HS-5 (cell line): ENCODE measurements around the gene PTGDS.
"Not testable (repeated sequence)": the region's sequence is repeated elsewhere in the genome, so short reads cannot be mapped to it uniquely, and the experiment has no call there.

Source experiments
- DNase-seq: peaks from one replicate; pipeline ENCODE4 v3.0.0-alpha.2; 2012; ENCODE audit warnings: low read depth

PTGDS gene

DNA sequence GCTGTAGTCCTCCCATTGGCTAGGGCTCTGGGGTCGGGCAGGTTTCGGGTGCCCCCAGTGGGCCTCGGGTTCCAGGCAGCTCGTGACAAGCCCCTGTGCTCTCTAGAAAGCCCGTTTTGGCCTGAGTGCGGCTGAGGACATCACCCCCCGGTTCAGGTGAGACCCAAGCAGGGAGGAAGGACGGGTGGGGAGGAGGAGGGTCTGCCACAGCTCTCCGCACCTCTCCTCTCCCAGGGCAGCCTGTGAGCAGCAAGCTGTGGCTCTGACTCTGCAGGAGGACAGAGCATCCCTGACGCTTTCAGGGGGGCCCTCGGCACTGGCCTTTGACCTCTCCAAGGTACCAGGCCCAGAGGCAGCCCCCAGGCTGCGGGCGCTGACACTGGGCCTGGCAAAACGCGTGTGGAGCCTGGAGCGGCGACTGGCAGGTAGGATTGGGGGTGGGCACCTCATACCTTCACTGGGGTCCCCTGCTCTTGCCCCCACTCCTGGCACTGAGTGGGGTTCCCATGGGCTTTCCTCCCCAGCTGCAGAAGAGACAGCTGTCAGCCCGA, 15.6 kb downstream of the PTGDS start:
- DNase-seq, result no peak

DNA sequence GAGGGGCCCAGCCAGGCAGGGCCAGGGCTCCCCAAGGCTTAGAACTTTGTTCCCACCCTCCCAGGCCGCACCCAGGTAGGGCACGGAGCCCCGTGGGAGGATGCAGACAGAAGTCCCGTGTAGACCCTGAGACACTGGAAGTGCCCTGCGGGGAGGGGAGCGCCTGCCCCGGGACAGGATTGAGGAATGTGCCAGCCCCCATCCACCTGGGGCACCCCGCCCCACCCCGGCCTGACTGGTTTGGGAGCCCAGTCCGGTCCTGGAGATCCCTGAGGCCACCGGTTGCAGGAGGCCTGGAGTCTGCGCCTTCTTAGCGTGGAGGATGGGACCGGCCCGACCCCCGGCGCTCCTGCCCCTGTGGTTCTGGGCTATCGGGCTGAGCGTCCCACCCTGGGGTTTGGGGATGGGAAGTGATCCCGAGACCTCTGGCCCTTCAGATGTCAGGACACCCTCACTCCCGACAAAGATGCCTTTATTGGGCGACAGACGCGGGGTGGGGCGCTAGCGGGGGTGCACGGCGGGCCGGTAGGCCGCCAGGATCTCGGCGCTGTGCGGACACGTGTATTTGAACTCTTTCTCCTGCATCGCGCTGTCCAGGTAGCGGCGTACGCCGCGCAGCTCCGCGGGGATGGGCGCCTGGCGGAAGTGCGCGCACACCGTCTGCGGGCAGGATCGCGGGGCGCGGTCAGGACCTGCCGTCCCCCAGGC, 17.0 kb downstream of the PTGDS start:
- no peak for DNase-seq

- DNase-seq, result no peak
These were observed 17.6 kb downstream of the PTGDS start for GRCh38 chr9:136994888-136995230.

GRCh38 chr9:136995362-136995761, 18.1 kb downstream of the PTGDS start:
- DNase-seq, result no peak

- no peak for DNase-seq
These were observed 18.5 kb downstream of the PTGDS start for GRCh38 chr9:136995772-136996311.

- no peak for DNase-seq
These were observed 19.3 kb downstream of the PTGDS start, which contains the start of gene CLIC3 for GRCh38 chr9:136996361-136997292. Gene CLIC3 (minus strand): TSS chr9:136996568. CDS start chr9:136996543, 25 bp downstream.

DNA sequence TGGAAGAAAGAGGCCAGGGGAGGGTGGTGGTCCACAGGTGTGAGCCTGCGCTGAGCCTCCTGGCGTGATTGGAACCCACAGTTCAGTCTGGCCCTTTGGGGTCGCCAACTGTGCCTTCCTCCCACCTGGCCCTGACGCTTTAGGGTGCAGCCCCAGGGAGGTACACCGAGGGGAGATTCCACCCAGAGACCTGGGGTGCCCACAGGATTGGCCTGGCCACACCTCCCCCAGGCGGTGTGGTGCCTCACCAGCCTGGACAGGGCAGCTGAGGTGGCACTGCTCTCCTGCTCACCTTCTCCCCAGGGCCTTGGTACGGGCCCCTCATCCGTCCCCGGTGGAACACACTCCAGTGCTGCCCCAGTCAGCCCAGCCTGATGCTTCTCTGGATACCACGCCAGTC, 20.1 kb downstream of the PTGDS start:
- DNase-seq, result no peak

- DNase-seq, result no peak
These were observed 20.5 kb downstream of the PTGDS start for GRCh38 chr9:136997830-136998234.

GRCh38 chr9:137000177-137000930, 23.1 kb downstream of the PTGDS start:
- peak; percentile 25 for DNase-seq

DNA sequence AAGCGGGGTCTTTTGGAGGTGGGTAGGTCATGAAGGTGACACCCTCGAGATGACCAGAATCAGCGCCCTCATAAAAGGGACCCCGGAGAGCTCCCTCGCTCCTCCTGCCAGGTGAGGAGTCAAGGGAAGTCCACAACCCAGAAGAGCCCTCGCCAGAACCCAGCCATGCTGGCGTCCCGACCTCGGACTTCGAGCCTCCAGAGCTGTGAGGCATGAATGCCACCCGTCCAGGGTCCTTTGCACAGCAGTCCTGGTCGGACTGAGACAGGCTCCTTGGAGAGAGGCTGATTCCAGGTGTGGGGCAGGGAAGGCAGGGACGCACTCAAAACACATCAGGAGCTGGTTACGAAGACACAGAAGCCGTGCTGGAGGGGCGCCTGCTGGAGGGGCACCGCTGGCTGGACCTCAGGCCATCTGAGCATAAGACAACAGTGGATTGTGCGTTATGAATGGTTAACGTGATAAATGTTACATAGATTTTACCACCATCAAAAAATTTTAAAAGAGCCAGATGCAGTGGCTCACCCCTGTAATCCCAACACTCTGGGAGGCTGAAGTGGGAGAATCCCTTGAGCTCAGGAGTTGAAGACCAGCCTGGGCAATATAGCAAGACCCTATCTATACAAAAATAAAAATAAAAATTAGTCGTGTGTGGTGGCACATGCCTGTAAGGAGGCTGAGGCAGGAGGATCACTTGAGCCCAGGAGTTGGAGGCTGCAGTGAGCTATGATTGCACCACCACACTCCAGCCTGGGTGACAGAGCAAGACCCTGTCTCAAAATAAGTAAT, 24.7 kb downstream of the PTGDS start:
- no peak for DNase-seq

- DNase-seq, result no peak
These were observed 25.3 kb downstream of the PTGDS start for GRCh38 chr9:137002646-137003041.

DNA sequence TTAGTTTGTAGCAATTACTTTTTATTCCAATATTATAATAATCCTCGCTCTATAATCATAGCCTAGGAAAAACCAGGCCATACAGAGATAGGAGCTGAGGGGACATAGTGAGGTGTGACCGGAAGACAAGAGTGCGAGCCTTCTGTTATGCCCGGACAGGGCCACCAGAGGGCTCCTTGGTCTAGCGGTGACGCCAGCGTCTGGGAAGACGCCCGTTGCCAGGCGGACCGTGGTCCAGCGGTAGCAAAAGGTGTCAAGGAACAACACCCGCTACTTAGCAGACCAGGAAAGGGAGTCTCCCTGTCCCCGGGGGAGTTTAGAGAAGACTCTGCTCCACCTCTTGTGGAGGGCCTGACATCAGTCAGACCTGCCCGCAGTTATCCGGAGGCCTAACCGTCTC, 27.0 kb downstream of the PTGDS start:
- not testable (repeated sequence) for DNase-seq

DNA sequence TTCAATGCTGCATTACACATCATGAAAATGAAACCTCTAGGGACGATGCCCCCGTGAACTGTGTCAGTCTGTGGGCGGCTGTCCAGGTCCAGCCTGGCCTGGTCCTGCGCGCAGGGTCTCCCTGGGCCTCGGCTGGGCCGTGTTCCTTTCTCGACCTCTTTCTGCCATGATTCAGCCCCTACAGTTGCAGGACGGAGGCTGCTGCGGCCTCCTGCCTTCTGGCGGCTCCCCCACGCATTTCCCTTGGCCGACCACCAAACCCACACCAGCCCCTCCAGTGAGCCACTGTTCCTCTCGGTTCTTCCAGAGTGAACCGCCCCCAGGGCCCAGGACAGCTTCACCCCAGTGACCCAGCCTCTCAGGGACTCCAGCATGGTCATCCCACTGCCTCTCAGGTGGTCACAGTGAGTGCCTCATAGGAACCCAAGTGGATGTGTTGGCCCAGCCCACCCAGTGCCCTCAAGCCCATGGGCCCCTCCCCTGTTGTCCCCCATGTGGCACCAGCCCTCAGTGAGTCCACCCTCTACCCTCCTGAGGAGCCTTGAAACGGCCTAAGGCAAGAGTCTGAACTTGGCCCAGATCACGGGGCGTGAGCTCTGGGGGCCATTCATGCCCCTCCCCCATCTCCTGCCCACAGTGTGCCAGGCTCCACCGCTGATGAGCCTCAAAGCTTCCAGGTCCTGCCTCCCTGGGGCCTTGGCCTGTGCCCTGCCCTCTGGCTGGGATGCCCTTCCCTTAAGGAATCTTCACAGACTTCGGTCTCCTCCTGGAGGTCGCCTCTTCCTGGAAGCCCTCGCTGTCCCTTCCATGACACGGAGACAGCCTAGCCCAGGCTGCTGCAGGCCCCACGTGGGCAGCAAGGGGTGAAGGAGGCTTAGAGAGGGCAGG, 29.1 kb downstream of the PTGDS start:
- DNase-seq, result no peak

DNA sequence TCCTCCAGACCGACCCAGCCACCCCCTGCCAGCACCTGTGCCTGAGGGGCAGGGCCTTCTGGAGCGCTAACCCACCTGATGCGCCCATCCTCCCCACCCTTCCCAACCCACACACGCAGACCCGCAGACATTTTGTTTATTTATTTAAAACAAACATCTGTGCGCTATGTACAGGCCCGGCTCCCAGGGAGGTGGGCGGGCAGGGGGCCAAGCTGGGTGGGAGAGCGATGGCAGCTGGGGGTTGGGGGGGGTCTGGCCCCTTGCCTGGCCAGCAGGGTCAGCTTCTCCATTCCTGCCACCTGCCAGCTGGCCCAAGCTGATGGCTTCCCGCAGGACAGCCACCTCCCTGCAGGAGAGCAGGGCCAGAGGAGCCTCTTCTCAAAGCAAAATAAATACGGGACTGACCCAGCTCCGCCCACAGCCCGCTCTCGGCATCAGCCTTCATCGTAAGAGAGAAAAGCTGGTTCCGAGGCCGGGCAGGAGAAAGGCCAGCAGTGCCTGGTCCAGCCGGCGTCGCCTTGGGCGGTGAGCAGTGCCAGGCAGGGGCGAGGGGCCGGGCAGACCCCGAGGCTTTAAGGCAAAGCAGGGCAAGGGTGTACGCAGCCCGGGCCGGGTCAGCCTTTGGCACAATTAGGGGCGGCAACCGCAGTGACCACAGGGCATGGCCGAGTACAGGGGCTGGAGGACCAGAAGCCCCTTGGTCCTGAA, 30.0 kb downstream of the PTGDS start:
- DNase-seq, result no peak

DNA sequence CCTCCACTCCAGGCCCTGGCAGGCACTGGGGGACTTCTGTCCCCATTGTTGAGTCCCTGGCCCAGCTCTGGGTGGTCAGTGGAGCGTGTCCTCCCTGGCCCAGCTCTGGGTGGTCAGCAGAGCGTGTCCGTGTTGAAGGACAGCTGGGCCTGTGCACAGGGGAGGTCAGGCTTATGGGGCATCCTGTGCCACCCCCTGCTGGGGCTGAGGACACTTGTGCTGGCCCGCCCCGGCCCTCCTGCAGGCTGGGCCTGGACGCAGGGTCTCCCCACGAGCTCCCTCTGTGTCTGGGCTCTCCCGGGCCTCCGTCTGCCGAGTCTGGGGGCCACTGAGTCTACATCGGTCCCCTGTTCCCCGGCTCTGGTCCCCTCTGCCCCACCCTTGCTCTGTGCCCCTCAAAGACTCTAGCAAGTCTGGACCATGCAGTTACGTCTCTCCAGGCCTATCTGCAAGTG, 30.5 kb downstream of the PTGDS start:
- no peak for DNase-seq

DNA sequence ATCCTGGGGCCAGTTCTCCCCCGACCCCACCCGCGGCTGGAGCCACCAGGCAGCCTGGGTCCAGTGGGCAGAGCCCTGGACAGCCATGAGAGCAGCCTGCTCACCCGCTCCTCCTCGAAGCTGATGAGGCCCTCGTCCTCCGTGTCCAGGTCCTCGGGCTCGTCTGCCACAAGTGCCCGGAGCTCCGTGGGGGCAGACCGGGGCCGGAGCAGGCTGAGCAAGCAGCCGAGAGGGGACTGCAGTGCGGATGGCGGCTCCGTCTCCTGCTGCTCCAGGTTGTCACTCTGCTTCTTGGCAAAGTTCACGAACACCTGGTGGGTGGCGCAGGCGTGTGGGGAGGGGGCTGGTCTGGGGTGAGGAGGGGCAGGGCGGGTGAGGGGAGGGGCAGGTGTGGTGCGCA, 31.0 kb downstream of the PTGDS start:
- no peak for DNase-seq

DNA sequence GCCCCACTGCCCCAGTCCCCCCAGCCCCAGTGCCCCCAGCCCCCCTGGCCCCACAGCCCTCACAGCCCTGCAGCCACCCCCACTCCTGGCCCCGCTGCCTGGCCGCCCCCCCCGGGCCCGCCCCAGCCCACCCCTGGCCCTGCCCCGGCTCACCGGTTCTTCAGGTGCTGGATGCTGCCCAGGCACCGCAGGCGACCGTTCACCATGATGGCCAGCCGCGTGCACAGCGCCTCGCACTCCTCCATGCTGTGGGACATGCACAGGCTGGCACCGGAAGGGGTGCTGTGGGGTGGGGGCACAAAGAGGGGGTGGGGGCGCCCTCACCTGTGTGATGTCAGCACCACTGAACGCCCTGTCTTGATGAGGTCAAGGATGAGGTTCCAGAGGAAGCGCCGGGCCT, 31.9 kb downstream of the PTGDS start:
- DNase-seq, result no peak

- DNase-seq, result no peak
These were observed 32.8 kb downstream of the PTGDS start for GRCh38 chr9:137009938-137010732.

GRCh38 chr9:137011156-137011555, 33.9 kb downstream of the PTGDS start:
- no peak for DNase-seq
